HG03045 (cell line): Measurements from ENCODE around the gene VWA5A.
"Not testable (repeated sequence)": the region's sequence is repeated elsewhere in the genome, so short reads cannot be mapped to it uniquely, and the experiment has no call there.

Source experiments
- ATAC-seq: cut with Tn5 transposase; IDR thresholded peaks from one replicate; pipeline ENCODE4 v1.9.1; 2021; ENCODE audit warnings: mild to moderate bottlenecking, moderate library complexity; ENCODE audit not compliant: unreplicated experiment

VWA5A gene

DNA sequence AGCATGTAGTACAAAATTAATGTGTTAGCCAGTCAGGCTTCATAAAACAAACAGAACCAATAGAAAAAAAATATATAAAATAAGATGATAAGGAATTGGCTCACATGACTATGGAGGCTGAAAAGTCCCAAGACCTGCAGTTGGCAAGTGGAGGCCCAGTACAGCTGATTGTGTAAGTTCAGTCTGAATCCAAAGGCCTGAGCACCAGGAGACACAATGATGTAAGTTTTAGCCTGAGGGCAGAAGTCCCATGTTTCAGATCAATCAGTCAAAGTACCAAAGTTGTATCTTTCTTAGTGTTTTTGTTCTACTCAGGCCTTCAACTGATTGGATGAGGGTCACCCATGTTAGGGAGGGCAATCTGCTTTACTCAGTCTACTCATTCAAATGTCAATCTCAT lies 53.5 kb downstream of the VWA5A start:
- ATAC-seq = no peak

DNA sequence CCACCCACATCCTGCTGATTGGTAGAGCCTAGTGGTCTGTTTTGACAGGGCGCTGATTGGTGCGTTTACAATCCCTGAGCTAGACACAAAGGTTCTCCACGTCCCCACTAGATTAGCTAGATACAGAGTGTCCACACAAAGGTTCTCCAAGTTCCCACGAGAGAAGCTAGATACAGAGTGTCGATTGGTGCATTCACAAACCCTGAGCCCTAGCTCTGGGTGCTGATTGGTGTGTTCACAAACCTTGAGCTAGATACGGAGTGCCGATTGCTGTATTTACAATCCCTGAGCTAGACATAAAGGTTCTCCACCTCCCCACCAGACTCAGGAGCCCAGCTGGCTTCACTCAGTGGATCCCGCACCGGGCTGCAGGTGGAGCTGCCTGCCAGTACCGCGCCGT lies 55.1 kb downstream of the VWA5A start:
- ATAC-seq = not testable (repeated sequence)

GRCh38 chr11:124170801-124171586 lies 55.7 kb downstream of the VWA5A start:
- no peak for ATAC-seq

GRCh38 chr11:124172101-124172500 lies 56.9 kb downstream of the VWA5A start:
- ATAC-seq = no peak

DNA sequence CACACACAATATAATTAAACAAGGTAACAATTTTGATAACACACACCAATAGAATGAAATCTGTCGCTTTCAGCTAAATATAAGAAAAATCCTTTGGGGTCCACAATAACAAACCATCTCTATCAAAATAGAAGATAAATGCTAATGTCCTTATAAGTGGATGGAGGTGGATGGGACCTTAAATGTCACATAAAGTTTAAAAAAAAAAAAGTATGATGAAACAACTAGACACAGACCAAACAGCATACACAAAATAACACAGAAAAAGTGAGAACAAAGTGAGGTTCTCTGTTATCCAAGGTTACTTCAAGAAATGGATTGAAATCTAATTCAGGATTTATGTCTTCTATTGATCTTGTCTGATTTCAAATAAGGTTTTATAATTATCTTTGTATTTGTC lies 57.3 kb downstream of the VWA5A start:
- ATAC-seq = no peak

DNA sequence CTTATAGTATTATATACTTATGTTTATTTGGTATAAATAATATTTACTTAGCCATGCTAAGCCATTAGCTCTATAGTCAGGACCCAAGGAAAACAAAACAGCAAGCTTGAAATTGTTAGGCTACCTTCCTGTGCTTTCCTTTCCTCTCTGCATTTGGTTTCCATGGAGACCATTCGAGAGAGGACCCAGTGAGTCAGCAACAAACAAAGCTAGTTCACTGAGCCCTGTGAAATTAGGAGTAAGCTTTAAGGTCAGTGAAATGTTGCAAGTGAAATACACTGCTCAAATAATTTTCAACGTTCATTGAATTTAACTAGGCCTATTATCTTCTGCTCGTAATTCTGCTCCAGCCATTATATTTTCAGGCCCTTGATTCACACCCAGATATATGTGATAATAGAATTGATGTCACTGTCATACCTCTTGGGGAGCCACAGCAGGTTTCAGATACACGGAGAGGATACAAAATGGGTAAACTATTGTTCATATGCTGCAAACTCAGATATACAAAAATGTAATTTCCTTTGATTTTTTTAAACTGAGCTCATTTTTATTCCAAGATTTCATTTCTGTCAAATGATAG lies 58.8 kb downstream of the VWA5A start:
- ATAC-seq = no peak

- ATAC-seq = no peak
Measured at GRCh38 chr11:124176925-124177715, 61.9 kb downstream of the VWA5A start.

DNA sequence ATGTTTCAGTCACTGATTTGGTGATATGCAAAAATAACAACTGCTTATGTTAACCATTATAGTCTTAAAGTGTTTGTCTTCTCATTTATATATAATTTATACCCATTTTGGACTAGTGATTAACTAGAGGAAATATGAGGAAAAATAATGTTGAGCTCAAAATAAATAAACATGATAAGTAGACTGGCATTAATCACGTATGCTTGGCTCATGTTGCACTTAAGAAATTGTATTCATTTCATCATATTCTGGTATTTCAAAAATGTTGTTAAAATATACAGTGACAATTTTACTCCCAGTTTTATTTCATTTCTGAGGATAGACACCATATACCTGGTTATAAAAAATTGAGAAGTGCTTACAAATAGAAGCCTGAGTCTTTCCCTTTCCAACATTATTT lies 64.1 kb downstream of the VWA5A start:
- no peak for ATAC-seq

DNA sequence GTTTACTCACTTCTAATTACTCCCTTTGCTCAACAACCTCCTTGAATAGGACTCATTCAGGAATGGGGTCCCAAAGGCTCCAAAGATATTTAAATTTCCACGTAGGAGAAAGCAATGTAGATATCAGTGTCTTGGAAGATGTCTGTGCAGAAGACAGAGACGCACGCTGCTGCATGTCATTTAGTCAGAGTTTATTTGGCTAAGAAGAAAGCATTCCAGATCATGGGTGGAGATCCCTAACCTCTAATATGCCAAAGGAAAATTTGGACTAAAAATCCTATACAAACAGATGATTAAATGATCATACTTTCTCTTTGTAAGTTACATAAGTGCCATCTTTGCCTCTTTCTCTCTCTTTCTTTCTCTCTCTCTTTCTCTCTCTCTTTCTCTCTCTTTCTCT lies 67.8 kb downstream of the VWA5A start, which contains the start of gene OR10D3:
Gene OR10D3 (plus strand): TSS at position 278 of the 400 bp plus-strand sequence. CDS start 1,925 bp downstream, outside the sequence.
- no peak for ATAC-seq

GRCh38 chr11:124190298-124191139 lies 75.3 kb downstream of the VWA5A start:
- no peak for ATAC-seq

DNA sequence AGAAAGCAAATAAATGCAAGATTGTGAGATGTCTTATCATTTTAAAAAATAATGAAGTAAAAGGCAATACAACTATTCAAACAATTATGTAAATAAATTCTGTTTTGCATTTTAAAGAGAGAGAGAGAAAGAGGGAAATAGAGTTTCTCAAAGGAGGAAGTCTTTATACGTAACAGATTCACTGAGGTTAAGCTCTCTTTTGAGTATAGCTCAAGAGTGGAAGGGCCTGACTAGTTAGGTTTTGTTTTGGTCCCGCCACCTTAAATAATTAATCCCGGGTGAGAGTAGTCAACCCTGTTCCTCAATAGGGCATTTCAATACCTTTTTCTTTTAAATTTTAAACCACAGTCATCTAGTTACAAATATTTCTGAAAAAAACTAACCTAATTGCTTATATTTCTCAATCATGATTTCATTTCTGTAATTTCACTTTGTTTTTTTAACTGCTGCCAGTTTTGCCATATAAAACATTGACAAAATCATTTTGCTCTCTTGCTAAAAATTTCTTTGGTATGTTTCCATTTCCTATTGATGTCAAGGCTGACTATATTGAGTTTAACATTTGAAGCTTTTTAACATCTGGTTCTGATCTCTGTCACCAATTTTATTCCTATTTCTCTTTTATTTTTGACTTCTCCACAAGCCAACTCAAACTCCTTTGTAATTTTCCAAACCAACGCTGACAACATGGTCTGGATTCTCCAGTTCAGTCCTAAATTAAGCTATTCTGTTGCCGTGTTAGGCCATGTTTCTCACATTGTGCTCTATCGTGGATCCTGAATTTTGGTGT lies 78.2 kb downstream of the VWA5A start:
- ATAC-seq = no peak

DNA sequence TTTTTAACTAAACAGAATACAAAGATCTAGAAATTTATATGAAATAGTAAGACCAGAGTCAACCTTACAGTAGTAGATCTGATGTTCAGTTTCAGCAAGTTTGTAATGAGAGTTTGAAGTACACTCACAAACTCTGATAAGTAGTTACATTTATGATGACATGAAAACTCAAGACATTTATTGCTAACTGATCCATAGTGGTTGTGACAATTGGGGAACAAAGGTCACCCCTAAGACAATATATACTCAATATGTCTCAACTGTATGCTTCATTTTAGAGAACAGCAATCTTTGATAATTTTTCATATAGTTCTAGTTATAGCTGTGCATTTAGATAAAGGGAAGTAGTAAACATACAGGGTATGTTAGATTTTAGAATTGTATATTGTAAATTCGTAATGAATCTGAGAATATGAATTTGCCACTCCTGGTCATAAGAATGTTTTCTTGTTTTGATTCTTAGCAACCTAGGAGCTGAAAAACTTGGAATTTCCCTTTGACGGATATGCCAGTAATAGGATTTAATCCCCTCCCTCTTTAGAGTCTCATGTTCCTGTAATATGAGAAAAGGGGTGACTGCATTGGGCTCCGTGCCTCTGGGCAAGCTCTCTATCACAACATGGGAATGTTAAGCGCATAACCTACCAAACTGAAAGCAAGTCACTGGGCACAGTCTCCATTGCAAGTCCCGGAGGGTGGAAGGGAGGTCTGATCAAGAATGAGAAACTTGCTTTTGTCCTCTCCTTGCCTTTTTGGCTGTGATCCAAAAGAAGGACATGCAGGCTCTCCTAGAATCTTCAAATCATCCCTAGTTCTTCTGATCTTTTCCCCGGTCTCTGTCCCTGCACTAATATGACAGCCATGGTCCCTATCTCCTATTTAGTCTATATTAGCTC lies 79.3 kb downstream of the VWA5A start:
- ATAC-seq = peak; percentile 14

DNA sequence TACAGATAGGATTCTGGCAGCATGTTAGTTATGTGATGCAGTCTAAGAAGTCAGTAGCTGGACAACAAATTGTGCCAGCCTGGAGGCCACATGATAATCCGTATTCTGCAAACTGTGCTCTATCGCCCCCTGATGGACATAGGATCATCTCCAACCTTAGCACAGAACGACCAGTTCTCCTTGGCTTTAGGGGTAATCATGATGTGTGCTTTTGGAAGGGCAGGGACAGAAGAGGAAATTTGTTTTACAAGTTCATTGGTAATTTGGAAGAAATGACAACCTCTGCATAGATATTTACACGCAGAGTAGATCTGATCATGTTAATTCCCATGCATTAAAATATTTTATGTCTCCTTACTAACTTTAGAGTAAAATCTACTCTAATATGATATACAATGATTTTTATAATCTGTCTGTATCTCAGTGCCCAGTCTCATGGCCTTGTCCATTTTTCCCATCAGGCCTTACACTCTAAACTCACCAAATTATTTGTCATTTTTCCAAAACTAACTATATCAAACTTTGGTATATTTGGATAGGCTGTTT lies 80.0 kb downstream of the VWA5A start:
- ATAC-seq = peak; percentile 85
